ENCODE data around the gene NAGA.

DNA sequence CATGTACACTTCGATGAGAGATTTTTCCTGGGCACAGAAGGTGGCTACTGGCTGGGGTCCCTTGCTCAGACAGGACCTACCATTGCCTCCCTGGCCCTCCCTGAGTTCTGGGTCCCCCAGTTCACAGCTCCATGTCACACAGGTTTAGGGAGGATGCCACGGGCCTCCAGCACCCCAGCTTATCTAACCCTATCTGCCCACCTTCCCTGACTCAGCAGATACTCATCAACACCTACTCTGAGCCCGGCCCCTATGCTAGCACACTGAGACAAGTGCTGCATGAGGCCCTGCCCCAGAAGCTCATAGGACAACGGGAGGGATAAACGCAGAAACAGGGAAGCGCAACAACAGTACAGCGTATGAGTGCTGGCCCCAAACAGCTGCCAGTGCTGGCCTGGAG is 9.6 kb downstream of the NAGA start:
- no peak for TF ChIP-seq POLR2A (IDR thresholded peaks at IDR 0.05)
- TF ChIP-seq CTCF (IDR thresholded peaks at IDR 0.05), result no peak

Measured in right lobe of liver (tissue), 4 donors.